GM12801 (cell line): ENCODE measurements around the gene SPATA31C1.

ENCODE experiments used
- TF ChIP-seq, protein P1 (sequence below): IDR thresholded peaks from one replicate; pipeline ENCODE4 v1.5.1; 2011; ENCODE audit warnings: control low read depth; ENCODE audit not compliant: insufficient read length; ENCODE audit errors: extremely low read depth

The SPATA31C1 gene

GRCh38 chr9:87874304-87874623, 43.5 kb upstream of the SPATA31C1 start:
- TF ChIP-seq, protein P1, sequence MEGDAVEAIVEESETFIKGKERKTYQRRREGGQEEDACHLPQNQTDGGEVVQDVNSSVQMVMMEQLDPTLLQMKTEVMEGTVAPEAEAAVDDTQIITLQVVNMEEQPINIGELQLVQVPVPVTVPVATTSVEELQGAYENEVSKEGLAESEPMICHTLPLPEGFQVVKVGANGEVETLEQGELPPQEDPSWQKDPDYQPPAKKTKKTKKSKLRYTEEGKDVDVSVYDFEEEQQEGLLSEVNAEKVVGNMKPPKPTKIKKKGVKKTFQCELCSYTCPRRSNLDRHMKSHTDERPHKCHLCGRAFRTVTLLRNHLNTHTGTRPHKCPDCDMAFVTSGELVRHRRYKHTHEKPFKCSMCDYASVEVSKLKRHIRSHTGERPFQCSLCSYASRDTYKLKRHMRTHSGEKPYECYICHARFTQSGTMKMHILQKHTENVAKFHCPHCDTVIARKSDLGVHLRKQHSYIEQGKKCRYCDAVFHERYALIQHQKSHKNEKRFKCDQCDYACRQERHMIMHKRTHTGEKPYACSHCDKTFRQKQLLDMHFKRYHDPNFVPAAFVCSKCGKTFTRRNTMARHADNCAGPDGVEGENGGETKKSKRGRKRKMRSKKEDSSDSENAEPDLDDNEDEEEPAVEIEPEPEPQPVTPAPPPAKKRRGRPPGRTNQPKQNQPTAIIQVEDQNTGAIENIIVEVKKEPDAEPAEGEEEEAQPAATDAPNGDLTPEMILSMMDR: no peak

DNA sequence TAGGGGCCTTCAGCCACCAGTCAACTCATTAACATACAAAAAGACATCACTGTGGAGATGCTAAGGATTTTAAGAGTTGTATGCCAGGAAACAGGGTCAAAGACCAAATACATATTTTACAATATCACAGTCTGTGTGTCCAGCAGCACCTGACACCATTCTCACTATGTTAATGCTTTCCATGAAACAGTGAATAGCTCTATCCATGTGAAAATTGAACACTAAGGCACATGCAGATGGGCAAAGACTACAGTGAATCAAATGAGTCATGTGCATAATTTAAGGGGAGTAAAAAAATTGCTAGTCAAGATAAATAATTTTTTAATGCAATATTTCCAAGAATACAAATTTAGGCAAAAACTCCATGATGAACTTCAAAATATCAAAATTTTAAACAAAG, 42.7 kb upstream of the SPATA31C1 start:
- TF ChIP-seq, protein P1: no peak

DNA sequence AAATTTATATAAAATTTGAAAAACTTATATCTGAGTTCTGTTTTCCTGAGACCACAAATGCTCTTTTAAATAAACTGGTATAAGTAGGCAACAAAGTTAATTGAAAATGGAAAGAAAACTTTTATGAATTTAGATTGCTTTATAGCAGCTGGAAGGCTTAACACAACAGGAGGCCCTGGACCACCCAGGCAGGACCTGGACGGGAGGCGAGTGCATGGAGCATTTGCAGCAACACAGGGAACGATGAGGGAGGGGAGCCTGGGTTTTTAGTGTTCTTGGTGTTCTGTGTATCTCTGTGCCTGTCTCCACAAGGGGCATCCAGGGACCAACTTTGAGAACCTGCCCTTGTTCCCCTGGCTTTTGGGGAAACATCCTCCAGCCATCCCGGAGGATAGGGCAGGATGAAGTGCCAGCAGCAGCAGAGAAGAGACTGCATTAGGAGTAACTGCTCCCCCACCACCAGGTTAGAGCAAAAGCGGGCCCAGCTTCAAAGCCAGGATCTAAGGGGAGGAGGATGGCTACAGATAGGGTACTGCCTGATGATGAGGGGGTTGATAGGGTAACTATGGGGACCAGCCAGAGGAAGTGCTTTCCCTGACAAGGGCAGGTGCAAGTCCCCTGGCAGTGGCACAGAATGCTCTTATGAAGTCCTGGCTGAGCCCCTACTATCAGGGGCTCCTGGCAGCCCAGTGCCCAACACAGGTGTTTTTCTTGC, 41.8 kb upstream of the SPATA31C1 start:
- TF ChIP-seq, protein P1: no peak

DNA sequence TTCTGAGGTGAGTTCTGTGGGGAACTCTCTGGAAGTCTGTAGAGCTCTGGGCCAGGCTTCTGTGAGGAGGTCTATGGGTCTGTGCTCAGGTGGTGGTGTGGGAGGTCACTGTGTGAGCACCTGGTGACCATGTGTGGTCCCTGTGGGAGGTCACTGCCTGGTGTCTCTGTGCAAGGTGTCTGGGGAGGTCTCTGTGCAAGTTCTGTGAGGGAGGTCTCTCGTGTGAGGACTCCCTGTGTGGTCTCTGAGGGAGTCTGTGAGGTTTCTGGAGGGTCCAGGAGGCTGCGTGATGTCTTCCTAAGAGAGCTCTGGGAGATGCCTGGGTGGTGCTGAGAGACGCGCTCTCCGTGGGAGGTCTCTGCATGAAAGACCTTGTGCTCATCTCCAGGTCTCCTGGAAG, 41.1 kb upstream of the SPATA31C1 start:
- TF ChIP-seq, protein P1: no peak

GRCh38 chr9:87878989-87879511, 38.7 kb upstream of the SPATA31C1 start:
- TF ChIP-seq, protein P1: no peak

- TF ChIP-seq, protein P1: no peak
These were observed 37.6 kb upstream of the SPATA31C1 start for GRCh38 chr9:87880116-87880515.

DNA sequence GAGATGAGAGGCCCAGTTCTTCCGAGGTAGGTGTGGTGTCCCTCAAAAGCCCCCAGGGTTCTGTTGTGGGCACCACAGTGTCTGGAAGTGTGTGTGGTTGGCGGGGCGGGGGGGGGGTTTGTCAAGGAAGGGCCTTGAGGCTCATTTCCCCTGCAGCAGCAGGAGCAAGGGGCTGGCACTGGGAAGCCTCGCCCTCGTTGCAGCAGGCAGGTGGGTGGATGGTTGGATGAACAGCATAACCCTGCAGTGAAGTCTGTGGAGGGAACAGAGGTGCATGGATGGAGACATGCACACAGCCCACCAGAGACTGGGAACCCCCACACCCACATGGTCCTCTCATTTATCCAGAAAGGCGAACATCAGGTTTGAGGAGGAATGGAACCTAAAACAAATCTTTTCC, 37.1 kb upstream of the SPATA31C1 start:
- TF ChIP-seq, protein P1: no peak
